HG02610 (cell line): ENCODE data around the gene MYH16.
"Not testable (repeated sequence)": the region's sequence is repeated elsewhere in the genome, so short reads cannot be mapped to it uniquely, and the experiment has no call there.

ENCODE experiments used
- ATAC-seq: cut with Tn5 transposase; IDR thresholded peaks from one replicate; pipeline ENCODE4 v1.9.1; 2021; ENCODE audit warnings: mild to moderate bottlenecking, moderate library complexity; ENCODE audit not compliant: unreplicated experiment

MYH16 gene

DNA sequence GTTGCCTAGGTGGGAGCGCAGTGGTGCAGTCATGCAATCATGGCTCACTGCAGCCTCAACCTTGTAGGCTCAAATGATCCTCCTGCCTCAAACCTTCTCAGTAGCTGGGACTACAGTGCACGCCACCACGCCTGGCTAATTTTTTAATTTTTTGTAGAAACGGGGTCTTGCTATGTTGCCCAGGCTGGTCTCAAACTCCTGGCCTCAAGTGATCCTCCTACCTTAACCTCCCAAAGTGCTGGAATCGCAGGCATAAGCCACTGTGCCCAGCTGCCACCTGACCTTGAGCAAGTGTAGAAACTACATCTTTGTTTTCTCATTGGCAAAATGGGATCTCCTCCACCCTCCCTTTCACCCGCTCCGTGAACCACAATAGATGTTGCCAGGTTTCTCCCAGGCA, 15.0 kb upstream of the MYH16 start:
- no peak for ATAC-seq

- no peak for ATAC-seq
Measured at GRCh38 chr7:99258501-99258900, 14.1 kb upstream of the MYH16 start.

DNA sequence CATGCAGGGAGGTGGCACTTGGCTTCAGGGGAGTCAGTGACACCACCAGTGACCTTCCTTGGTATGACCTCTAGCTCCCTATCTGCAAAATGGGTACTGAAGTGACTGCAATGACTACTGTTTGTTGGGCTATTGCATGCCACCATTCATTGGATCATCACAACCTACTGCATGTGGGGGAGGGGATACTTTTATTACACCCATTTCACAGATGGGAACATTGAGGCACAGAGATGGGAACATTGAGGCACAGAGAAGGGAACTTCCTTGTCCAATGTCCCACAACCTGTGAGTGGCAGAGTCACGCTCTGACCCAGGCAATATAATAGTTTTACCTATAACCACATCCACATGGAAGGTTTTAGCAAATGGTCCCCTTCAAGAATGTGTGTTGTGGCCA, 12.2 kb upstream of the MYH16 start:
- ATAC-seq, result no peak

DNA sequence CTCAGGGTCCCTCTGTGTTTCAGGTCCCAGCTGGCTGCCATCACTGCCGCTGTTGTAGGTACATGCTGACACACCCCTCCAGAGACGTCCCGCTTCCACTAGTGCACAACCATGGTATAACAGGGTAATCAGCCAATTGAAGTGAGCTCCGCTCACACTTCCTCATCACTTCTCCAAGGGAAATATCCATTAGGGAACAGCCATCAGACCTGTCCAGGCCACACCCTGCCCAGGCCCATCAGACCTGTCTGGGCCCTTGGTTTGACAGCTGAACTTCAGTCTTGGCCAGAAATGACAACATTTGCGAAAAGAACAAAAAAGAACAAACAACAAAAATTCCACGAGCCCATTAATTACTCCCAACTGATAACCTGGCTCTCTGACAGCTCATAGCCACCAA, 11.0 kb upstream of the MYH16 start:
- ATAC-seq, result no peak

DNA sequence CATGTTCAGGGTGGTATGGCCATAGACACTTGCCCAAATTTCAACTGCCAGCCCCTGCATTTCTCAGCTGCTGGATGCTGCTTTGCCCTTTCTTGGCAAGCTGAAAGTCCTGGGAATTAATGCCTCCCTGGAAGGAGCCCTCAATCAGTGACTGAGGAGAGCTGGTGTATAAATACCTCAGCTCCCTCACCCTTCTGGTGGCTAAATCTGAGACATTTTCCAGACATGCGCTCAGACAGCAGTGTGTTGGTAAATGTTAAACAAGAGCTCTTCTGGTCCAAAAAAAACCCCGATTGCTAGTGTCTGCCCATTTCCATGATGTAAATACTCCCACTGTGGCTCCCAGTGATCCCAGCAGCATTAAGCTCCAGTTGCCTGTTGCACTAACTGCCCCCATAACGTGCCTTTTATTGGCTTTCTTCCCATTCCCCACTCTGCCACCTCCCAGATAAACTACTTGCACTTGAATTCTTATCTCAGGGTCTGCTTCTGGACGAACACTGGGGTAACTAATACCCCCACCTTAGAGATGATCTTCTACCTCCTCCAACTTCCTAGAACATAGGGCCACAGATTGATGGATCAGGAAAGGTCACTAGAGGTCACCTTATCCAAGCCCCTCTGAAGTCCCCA, 6.7 kb upstream of the MYH16 start:
- ATAC-seq, result no peak

GRCh38 chr7:99267481-99267840, 5.2 kb upstream of the MYH16 start:
- ATAC-seq, result no peak

- no peak for ATAC-seq
Measured at GRCh38 chr7:99267841-99268576, 4.6 kb upstream of the MYH16 start.

GRCh38 chr7:99268577-99268908, 4.1 kb upstream of the MYH16 start:
- ATAC-seq, result no peak

DNA sequence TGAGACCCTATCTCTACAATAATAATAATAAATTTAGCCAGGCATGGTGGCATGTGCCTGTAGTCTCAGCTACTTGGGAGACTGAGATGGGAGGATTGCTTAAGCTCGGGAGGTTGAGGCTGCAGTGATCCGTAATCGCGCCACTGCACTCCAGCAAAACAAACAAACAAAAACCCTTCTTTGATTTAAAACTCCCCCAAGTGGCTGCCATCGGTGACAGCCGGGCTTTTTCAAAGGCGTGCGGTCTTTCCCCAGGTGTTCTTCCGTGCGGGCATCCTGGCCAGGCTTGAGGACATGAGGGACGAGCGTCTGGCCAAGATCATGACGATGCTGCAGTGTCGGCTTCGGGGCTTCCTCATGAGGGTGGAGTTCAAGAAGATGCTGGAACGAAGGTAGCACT, 1.9 kb upstream of the MYH16 start:
- ATAC-seq, result no peak

GRCh38 chr7:99273561-99273960, 922 bp downstream of the MYH16 start:
- ATAC-seq, result not testable (repeated sequence)

- not testable (repeated sequence) for ATAC-seq
Measured at GRCh38 chr7:99274908-99275307, 2.3 kb downstream of the MYH16 start.

DNA sequence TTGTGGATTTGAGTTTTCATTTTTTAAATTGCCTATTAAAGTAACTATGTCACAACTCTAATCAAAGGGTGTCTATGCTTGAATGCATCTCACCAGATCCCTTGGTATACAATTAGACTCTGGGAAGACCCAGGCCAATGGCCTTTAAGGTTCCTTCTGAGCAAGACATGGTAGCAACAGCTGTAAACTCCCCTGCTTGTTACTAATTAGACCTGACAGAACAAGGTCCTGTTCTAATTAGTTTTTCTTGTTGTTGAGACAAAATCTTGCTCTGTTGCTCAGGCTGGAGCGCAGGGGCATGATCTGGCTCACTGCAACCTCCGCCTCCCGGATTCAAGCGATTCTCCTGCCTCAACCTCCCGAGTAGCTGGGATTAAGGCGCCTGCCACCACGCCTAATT, 2.9 kb downstream of the MYH16 start:
- no peak for ATAC-seq

- ATAC-seq, result no peak
Measured at GRCh38 chr7:99278180-99278579, 5.5 kb downstream of the MYH16 start.

GRCh38 chr7:99284165-99284564, 11.5 kb downstream of the MYH16 start:
- ATAC-seq, result not testable (repeated sequence)

GRCh38 chr7:99287779-99288534, 15.3 kb downstream of the MYH16 start:
- ATAC-seq, result no peak

DNA sequence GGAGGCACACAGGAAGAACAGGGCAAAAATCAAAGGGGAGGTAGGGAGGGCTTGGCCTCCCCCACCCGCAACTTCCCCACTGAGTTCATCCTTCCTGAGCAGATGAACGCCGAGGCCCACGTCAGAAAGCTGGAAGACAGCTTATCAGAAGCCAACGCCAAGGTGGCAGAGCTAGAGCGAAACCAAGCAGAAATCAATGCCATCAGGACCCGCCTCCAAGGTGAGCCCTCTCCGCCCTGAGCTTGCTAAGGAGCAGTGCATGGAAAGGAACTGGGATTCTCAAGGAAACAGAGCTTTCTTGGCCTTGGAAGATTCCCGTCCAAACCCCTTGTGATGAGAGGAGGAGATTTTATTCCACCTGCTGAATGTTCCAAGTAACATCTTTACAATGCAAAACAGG, 16.5 kb downstream of the MYH16 start:
- no peak for ATAC-seq

DNA sequence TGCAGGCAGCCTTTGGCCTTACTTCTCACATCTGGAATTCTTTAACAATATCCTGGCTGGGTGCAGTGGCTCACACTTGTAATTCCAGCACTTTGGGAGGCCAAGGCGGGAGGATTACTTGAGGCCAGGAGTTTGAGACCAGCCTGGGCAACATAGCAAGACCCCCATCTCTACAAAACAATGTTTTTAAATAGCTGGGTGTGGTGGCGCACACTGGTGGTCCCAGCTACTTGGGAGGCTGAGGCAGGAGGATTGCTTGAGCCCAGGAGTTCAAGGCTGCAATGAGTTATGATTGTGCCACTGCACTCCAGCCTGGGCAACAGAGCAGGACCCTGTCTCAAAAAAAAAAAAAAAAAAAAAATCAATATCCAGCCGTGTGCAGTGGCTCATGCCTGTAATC, 17.5 kb downstream of the MYH16 start:
- not testable (repeated sequence) for ATAC-seq

- no peak for ATAC-seq
Measured at GRCh38 chr7:99290980-99291607, 18.5 kb downstream of the MYH16 start.

DNA sequence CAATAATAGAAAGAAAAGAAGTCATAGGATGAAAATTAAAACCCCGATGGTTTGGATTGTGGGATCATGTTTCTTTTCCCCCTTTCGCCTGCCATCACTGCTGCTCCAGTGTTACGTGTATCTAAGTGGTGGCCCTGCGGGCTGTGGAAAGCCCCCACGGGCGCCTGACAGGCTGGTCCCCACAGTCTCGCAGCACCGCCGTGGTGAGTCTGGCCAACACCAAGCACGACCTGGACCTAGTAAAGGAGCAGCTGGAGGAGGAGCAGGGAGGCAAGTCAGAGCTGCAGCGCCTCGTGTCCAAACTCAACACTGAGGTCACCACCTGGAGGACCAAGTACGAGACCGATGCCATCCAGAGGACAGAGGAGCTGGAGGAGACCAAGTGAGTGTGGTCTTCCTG, 19.5 kb downstream of the MYH16 start:
- ATAC-seq, result no peak

- no peak for ATAC-seq
Measured at GRCh38 chr7:99293167-99293566, 20.5 kb downstream of the MYH16 start.

GRCh38 chr7:99293650-99294049, 21.0 kb downstream of the MYH16 start:
- ATAC-seq, result no peak

DNA sequence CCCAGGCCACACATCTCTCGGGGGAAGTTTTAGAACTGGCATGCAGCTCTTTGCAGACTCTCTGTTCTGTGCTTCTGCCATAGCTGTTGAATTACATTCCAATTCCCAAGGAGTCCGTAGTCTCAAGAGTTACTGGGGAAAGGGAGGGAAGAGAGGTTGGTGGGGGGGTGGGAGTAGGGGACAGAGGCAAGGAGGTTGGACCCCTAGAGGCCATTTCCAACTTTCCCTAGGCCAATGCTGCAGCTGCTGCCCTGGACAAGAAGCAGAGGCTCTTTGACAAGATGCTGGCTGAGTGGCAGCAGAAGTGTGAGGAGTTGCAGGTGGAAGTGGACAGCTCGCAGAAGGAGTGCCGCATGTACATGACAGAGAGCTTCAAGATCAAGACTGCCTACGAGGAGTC, 23.8 kb downstream of the MYH16 start:
- ATAC-seq, result no peak
